22Rv1 (cell line): ENCODE data around the gene DCUN1D4.

ENCODE experiments used
- H3K27ac ChIP-seq: fragments of 450-650 bp; 2 replicates; pipeline ENCODE4 v1.5.1; 2017
- CTCF ChIP-seq: fragments of 450-650 bp; IDR thresholded peaks from 2 replicates; pipeline ENCODE4 v1.5.1; 2017; ENCODE audit warnings: mild to moderate bottlenecking
- ZFX ChIP-seq: fragments of 450-650 bp; IDR thresholded peaks from 2 replicates; pipeline ENCODE4 v1.6.1; 2017; ENCODE audit warnings: antibody characterized with exemption, borderline replicate concordance

Gene DCUN1D4

GRCh38 chr4:51942833-51943215 lies 99.9 kb downstream of the DCUN1D4 start:
- TF ChIP-seq CTCF = no peak
- TF ChIP-seq ZFX = no peak
- H3K27ac ChIP-seq = no peak overlapping the region

DNA sequence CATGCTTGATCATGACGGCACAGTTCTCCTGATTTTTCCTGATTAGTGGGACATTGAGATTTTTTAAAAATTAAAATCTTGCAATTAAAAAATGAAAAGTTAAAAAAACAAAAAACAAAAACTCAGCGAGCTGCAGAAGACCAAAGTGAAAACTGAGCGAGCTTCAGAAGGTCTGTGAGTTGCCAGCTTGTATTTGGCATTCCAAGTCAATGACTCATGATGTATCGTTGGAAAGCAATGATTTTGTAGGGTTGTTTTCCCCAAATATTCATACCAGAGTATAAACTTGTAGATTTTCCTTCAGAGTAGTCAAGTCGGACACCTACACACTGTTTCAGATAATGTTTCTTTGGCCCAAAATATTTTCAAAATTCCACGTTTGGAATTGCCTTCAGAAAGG lies 100.3 kb downstream of the DCUN1D4 start:
- no peak for TF ChIP-seq CTCF
- no peak for TF ChIP-seq ZFX
- H3K27ac ChIP-seq = no peak overlapping the region

GRCh38 chr4:51958199-51958968 lies 115.4 kb downstream of the DCUN1D4 start:
- TF ChIP-seq ZFX = no peak
- TF ChIP-seq CTCF = no peak
- no peak overlapping the region for H3K27ac ChIP-seq

DNA sequence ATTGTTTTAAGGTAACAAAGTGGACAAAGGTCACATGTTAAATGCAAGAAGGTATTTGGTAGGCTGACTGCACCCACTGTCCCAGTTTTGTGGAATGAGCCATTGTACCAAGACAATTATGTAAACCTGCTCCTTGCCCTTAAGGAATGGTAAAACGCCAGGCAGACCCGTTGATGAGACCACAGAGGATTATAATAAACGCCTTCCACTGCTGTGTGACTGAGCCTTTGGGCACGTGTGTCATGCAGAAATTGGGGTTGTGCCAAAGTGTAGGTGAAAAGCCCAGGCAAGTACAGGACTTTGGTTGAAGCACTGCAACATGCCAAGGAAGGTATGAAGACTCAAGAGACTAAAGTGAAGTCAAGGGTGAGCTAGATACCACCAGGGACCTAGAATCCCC lies 117.5 kb downstream of the DCUN1D4 start:
- H3K27ac ChIP-seq = no peak overlapping the region
- TF ChIP-seq CTCF (no peak), ZFX (no peak)

- TF ChIP-seq CTCF = no peak
- H3K27ac ChIP-seq = no peak overlapping the region
Observed at GRCh38 chr4:51963841-51964517, 121.0 kb downstream of the DCUN1D4 start.

- TF ChIP-seq ZFX = no peak
- no peak for TF ChIP-seq CTCF
- no peak overlapping the region for H3K27ac ChIP-seq
Observed at GRCh38 chr4:51965862-51966261, 122.9 kb downstream of the DCUN1D4 start.
